Measurements from ENCODE around the gene NEU2.

Gene NEU2

DNA sequence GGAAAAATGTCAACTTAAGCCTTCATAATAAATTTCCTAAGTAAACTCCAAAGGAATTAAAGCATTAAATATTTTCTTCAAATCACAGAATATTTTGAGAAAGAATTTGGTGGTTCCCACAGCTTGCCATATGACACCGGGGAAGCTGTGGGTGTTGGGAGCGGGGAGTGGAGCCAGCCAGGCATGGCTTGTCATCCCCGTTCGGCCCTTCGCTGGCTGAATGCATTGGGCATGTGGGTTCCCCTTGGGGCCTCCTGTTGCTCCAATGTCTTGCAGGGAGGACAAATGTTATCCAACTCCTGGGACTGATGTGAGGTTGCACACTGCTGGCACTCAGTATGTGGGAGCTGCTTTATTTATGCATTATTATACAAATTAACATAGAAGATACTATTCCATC lies 38.0 kb upstream of the NEU2 start:
- TF ChIP-seq, protein P1, sequence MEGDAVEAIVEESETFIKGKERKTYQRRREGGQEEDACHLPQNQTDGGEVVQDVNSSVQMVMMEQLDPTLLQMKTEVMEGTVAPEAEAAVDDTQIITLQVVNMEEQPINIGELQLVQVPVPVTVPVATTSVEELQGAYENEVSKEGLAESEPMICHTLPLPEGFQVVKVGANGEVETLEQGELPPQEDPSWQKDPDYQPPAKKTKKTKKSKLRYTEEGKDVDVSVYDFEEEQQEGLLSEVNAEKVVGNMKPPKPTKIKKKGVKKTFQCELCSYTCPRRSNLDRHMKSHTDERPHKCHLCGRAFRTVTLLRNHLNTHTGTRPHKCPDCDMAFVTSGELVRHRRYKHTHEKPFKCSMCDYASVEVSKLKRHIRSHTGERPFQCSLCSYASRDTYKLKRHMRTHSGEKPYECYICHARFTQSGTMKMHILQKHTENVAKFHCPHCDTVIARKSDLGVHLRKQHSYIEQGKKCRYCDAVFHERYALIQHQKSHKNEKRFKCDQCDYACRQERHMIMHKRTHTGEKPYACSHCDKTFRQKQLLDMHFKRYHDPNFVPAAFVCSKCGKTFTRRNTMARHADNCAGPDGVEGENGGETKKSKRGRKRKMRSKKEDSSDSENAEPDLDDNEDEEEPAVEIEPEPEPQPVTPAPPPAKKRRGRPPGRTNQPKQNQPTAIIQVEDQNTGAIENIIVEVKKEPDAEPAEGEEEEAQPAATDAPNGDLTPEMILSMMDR (IDR thresholded peaks at IDR 0.05; ENCODE audit: insufficient read depth, low read depth, low read length, missing control alignments), result no peak
- DNase-seq (ENCODE audit: low read depth), result no peak
- H3K4me3 ChIP-seq (ENCODE audit: low read depth, low read length), result no peak overlapping the region

DNA sequence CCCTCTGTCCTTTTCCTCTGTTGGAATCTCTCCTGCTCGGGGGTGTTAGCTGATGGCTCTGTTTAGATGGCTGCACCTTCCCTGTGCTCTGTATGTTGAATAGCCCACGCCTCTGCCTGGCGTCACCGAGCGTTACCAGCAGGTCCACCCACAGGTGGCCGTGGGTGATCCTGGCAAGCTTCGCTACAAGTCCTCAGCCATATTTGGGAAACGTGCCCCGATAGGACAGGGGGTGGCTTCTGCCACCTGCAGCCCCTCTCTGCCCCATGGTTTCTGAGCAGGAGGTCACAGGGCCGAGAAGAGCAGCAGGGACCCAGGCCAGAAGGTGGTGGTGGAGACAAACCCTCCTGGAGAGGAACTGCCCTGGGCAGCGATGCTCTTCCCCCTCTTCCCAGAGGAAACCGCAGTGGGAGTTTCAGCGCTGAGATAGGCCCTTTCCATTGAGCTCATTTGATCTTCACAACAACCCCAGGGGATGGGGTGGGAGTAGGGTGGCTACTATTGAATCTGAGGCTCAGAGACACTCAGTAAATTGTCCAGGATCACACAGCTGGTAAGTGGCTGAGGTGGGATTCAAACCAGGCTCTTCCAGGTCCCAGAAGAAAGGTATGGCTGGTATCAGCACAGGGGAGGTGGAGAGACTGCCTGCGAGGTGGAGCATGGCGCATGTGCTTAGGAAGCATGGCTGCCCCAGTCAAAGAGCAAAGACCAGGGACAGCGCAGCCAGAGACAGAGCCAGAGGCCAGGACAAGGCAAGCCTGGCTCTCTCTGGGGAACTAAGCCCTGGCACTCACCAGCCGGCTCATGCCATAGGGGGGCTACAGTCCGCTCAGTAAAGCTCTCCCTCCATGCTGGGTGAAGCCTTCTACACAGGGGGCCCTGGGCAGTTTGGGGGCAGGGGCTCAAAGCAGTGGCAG lies 34.5 kb upstream of the NEU2 start:
- no peak for DNase-seq (ENCODE audit: low read depth)
- TF ChIP-seq, protein P1 (IDR thresholded peaks at IDR 0.05; ENCODE audit: insufficient read depth, low read depth, low read length, missing control alignments), result no peak
- H3K4me3 ChIP-seq (ENCODE audit: low read depth, low read length), result no peak overlapping the region

GRCh38 chr2:232998666-232998985 lies 33.8 kb upstream of the NEU2 start:
- TF ChIP-seq, protein P1 (IDR thresholded peaks at IDR 0.05; ENCODE audit: insufficient read depth, low read depth, low read length, missing control alignments), result no peak
- no peak for DNase-seq (ENCODE audit: low read depth)

GRCh38 chr2:232999354-232999753 lies 33.1 kb upstream of the NEU2 start:
- DNase-seq (ENCODE audit: low read depth), result peak; percentile 9
- H3K4me3 ChIP-seq (ENCODE audit: low read depth, low read length), result no peak overlapping the region
- TF ChIP-seq, protein P1 (IDR thresholded peaks at IDR 0.05; ENCODE audit: insufficient read depth, low read depth, low read length, missing control alignments), result no peak

More at GRCh38 chr2:232998666-232998985, 33.8 kb upstream of the NEU2 start:
- no peak overlapping the region for H3K4me3 ChIP-seq (ENCODE audit: low read depth, low read length)

DNA sequence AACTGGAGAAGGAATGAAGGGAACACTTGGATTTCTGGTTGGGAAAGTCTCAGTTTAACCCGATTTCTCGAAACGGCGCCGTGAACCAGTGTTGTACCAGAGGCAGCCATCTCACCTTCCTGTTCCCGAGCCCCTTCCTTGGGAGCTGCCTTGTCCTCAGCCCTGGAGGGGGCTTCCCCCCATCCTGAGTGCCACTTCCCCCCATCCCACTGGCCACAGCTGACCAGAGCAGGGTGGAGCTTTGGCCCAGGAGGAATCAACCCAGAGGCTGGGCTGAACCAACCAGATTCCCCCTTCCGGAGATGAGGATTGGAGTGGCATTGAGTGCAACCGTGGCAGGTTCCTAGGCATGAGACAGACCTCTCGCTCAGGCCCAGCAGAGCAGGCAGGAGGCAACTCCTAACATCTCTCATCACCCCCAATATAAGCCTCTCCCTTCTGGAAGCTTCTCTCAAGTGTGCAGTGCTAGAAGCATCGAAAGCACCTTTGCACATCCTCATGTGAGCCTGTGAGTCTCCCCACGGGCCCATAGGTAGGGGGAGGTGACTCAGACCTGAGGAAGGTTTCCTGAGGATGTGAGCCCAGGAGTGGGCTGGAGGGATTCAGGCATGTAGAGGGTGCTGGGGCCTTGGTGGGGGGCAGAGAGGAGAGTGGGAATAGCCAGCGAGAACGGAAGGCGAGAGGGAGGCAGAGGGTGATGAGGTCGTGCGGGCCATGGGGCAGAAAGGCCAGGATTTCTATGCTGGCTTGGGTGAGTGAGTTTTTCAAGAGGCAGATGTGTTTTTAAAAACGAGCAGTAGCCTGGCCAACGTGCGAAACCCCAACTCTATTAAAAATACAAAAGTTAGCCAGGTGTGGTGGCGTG lies 31.4 kb upstream of the NEU2 start:
- TF ChIP-seq, protein P1 (IDR thresholded peaks at IDR 0.05; ENCODE audit: insufficient read depth, low read depth, low read length, missing control alignments), result no peak
- DNase-seq (ENCODE audit: low read depth), result no peak
- no peak overlapping the region for H3K4me3 ChIP-seq (ENCODE audit: low read depth, low read length)

GRCh38 chr2:233002829-233003657 lies 29.4 kb upstream of the NEU2 start:
- DNase-seq (ENCODE audit: low read depth), result no peak
- H3K4me3 ChIP-seq (ENCODE audit: low read depth, low read length), result no peak overlapping the region
- TF ChIP-seq, protein P1 (IDR thresholded peaks at IDR 0.05; ENCODE audit: insufficient read depth, low read depth, low read length, missing control alignments), result no peak

Data from GM12865 (cell line).